ENCODE measurements around the gene AKAP6. TPM values are rescaled to one million over a fixed set of nuclear protein-coding genes. Genes with fewer than 3 reads are reported as not detected.

AKAP6 gene
- total and polyA plus RNA-seq, 2 of the 8 experiments (the other 6 are each of a cell fraction or from before 2014, with no cell fraction given) = 0.09 to 0.89 TPM

- no peak for TF ChIP-seq POLR2A (IDR thresholded peaks at IDR 0.05; ENCODE audit: control extremely low read depth in 1 of 2, low read depth in 2 of 2, low read length in 2 of 2)
- no peak for TF ChIP-seq BCL11A (IDR thresholded peaks at IDR 0.05; ENCODE audit: low read depth in 2 of 2, low read length in 2 of 2)
These were observed 20.2 kb downstream of the AKAP6 start (continued) for GRCh38 chr14:32349322-32349721.
